Raji (cell line): ENCODE measurements around the gene SIK3.

Experiments
- POLR2A ChIP-seq: IDR thresholded peaks from 2 replicates; pipeline ENCODE4 v1.6.1; 2011; ENCODE audit warnings: low read depth, low read length, control low read depth; ENCODE audit not compliant: insufficient read depth

Gene SIK3

GRCh38 chr11:117064275-117064674, 34.0 kb downstream of the SIK3 start:
- no peak for TF ChIP-seq POLR2A

GRCh38 chr11:117062498-117062897, 35.7 kb downstream of the SIK3 start:
- no peak for TF ChIP-seq POLR2A

- TF ChIP-seq POLR2A = no peak
Observed at GRCh38 chr11:117061256-117061655, 37.0 kb downstream of the SIK3 start.

- no peak for TF ChIP-seq POLR2A
Observed at GRCh38 chr11:117059611-117060148, 38.5 kb downstream of the SIK3 start.

- TF ChIP-seq POLR2A = no peak
Observed at GRCh38 chr11:117058761-117059261, 39.4 kb downstream of the SIK3 start.

GRCh38 chr11:117057727-117058126, 40.5 kb downstream of the SIK3 start:
- no peak for TF ChIP-seq POLR2A

- TF ChIP-seq POLR2A = no peak
Observed at GRCh38 chr11:117057317-117057716, 40.9 kb downstream of the SIK3 start.

- no peak for TF ChIP-seq POLR2A
Observed at GRCh38 chr11:117055469-117055868, 42.8 kb downstream of the SIK3 start.

GRCh38 chr11:117054382-117054781, 43.8 kb downstream of the SIK3 start:
- TF ChIP-seq POLR2A = no peak

GRCh38 chr11:117052196-117053149, 45.8 kb downstream of the SIK3 start:
- TF ChIP-seq POLR2A = no peak

- no peak for TF ChIP-seq POLR2A
Observed at GRCh38 chr11:117045956-117046355, 52.3 kb downstream of the SIK3 start.

GRCh38 chr11:117045196-117045595, 53.0 kb downstream of the SIK3 start:
- no peak for TF ChIP-seq POLR2A

GRCh38 chr11:117044287-117045035, 53.8 kb downstream of the SIK3 start:
- no peak for TF ChIP-seq POLR2A

- TF ChIP-seq POLR2A = no peak
Observed at GRCh38 chr11:117042689-117043088, 55.5 kb downstream of the SIK3 start.

GRCh38 chr11:117039900-117040299, 58.3 kb downstream of the SIK3 start:
- TF ChIP-seq POLR2A = no peak

- TF ChIP-seq POLR2A = no peak
Observed at GRCh38 chr11:117039270-117039669, 59.0 kb downstream of the SIK3 start.

- TF ChIP-seq POLR2A = no peak
Observed at GRCh38 chr11:117037975-117038350, 60.3 kb downstream of the SIK3 start.
